Hematopoietic multipotent progenitor cell treated with erythropoietin and hydrocortisone succinate and interleukin-3 and kit ligand, for 4 days (in vitro differentiated cells): ENCODE results near the gene PPBP.
"Not testable (repeated sequence)": the region's sequence is repeated elsewhere in the genome, so short reads cannot be mapped to it uniquely, and the experiment has no call there.

Experiments
- DNase-seq: peaks from one replicate; pipeline ENCODE4 v3.0.0-alpha.2; 2015

Gene PPBP

DNA sequence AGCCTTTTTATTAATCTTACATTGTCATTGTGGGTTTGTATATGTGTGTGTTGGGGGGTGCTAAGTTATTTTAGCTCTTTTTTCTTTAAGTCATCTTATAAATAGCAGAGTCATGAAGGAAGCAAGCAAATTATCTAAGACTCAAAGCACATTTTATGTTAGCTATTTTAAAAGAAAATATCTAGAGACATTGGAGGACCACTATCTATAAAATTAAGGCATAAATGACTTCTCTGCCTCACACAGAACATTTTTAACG, 3.7 kb upstream of the PPBP start:
- DNase-seq = peak; percentile 39

DNA sequence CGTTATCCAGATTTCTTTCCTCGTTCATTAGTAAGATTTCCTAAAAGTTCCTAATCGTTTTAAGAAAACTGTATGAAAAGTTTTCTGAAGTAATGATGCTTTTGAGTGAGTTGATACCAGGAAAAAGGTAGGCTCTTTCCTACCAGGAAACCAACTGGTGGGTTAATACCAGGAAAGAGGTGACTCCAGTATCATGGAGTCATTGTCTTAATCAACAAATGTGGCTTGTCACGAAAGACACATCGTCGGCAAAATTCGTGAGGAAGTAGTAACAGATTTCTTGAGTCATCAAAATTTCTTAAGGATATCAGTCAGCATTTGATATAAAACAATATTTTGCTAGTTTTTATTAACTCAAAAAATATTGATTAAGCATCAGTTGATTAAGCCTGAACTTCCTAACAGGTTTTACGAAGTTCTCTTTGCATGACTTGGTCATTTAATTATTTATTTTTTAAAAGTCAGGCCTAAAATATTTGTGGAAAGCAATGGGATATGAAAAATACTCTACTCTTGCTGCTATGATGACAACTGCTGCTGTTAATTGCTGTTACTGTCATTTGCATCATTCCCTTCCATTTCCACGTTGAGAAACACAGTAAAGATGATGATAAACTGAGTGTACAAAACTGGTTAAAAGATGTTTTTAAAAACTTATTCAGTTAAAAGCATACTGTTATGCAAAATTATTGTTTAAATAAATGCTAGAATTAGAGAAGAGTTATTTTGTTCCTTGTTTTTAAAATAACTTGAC, 3.2 kb upstream of the PPBP start:
- no peak for DNase-seq

DNA sequence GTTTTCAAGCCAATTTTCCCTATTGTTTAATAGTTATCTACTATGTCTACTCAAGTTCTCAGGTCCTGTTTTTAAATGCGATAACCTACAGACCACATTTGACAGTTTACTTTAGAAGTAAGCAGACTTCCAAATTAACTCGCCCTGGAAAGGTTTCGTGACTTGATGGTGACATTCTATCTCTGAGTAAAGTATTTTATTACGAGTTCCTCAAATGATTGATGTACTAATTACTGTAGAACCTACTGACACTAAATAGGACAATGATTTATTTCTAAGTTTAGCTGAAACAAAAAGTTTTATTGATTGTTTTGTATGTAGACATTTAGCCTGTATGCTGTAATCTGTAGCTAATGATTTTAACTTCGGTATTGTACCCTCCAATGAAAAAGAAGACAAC, 1.9 kb upstream of the PPBP start:
- no peak for DNase-seq

DNA sequence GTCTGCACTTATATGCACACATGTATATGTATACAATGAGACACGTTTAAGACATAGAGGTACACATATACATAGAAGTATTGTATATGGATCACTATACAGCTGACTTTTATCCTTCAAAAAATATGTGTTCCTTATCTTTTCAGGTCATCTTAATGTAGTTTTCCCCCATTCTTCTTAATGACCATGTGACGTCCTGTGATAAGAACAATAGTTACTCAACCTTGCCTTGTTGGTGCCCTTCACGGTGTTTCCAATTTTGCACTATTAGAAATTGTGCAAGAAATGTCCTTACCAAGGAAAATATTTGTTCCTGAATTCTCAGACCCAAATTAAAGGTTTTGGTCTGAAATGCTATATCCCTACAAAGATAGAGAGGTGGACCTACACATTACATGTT, 1.0 kb upstream of the PPBP start:
- DNase-seq = no peak

DNA sequence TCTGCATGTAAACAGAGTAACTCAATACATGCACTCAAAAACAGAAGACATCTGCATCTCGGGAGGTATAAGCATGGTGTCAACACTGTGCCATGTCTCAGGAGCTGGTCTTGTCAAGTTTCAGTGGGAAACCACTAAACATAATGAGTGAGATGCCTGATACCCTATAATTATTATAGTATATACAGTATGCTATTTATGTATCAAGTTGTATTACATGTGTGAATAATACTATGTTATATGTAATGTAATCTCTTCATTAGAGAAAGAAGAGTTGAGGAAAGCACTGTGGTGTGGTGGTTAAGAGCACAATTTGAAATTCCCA, 2.5 kb downstream of the PPBP start:
- DNase-seq = no peak

DNA sequence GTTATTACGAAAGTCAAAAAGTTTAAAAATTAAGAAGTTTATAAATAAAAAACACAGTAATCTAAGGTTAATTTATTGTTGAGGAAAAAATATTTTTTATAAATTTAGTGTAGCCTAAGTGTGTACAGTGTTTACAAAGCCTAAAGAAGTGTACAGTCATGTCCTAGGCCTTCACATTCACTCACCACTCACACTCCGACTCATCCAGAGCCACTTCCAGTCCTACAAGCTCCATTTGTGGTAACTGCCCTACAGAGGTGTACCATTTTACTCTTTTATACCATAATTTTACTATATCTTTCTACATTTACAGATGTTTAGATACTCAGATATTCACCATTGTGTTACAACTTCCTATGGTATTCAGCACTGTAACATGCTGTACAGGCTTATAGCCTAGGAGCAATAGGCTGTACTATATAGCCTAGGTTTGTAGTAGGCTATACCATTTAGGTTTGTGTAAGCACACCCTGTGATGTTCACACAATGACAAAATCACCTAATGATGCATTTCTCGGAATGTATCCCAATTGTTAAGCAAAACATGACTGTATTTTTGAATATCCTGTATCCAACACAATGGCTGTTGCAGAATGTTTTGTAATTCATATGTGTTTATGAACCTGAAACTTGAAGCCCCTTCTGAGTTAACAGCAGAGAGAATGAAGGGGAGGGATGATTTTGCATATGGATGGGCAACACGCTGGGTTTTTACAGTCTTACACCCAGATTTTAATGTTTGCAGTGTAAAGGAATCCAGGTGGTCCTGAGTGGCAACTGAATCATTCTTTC, 3.1 kb downstream of the PPBP start:
- DNase-seq = no peak

DNA sequence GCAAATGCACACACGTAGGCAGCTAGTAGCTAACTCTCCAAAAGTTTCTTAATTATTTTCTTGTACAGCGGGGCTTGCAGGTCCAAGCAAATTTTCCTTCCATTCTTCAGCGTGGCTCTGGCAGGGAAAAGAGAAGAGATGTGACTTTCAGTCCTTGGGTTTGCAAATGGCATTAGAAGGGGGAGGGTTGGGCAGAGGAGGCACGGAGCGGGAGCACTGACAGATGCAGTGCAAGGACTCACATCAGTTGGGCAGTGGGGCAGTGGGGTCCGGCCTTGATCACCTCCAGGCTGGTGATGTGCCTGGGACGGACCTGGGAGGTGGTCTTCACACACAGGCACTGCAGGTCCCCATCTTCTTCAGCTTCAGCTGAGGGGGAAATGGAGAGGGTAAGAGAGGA, 6.8 kb downstream of the PPBP start:
- DNase-seq = not testable (repeated sequence)

DNA sequence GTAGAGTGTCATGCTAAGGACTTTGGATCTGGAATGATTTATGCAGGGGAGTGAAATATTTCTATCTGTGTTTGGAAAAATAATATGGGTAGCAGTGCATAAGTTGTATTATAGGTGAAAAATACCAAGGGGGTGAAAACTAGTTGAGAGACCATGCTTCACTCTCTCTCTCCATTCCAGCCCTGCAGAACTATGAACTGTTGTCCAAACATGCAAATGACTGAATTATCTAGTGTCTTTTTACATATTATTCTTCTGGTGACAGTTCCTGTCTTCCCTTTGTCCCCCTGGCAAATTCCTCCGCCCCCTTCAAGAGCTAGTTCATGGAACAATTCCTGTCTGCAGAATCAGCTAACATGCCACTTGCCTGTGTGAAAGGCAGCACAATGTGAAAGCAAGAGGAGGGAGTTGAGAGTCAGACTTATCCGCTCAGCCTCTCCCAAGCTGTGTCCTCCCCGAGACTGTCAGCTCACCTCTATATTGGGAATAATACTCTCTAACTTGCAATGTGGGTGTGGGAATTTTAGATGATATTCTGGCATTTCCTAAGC, 8.5 kb downstream of the PPBP start:
- DNase-seq = no peak

DNA sequence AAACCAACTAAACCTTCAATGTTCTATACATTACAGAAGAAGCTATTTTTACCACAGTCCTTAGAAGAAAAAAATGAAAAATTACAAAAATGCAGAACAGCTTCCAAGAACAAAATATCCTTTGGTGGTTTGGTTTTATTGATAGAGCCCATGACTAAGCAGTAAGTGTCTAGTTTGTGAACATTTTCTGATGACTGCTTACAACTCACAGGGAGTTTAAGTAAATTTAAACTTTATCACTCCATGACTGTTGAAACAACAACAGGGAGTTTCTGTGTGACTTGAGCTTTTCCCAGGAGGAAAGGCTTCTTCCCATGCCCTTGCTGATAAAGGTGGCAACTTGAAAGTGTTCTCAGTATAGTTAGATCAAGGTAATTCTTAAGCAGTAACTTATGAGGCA, 9.1 kb downstream of the PPBP start:
- DNase-seq = peak; percentile 69

DNA sequence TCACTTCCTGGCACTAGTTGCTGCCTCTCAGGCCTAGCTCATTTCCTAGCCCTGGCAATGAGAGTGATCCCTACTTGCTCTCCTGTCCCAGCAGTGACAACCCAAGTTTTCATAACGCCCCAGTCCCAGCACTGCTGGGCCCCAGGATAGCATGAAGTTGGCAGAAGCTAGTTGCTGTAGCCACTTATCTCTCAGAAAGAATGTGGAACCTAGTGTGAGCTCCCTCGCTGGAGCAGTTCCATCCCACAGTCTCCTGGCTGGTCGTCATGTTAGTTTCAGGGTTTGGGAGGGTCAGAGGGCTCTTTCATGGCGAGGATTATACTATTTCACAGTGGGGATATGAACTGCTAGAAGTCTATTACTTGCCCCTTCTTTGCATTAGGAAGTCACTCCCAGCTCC, 11.3 kb downstream of the PPBP start:
- no peak for DNase-seq

DNA sequence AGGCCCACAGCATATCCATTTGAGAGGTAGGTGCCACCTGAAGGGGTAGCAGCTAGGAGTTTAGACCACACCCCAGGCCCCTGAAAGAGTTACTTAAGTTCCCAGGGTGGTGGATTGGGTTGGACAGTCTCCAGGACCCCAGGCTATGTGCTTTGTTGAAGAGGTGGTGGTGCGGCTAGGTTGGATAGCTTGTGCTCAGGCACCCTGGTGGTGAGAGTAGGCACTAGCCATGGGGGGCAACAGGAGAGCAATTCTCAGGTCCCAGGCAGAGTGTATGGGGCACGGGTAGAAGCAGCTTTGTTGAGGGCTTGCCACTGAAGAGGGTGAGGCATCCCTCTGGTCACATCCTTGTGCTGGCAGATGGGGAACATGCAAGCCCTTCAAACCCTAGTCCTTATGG, 11.8 kb downstream of the PPBP start:
- no peak for DNase-seq

DNA sequence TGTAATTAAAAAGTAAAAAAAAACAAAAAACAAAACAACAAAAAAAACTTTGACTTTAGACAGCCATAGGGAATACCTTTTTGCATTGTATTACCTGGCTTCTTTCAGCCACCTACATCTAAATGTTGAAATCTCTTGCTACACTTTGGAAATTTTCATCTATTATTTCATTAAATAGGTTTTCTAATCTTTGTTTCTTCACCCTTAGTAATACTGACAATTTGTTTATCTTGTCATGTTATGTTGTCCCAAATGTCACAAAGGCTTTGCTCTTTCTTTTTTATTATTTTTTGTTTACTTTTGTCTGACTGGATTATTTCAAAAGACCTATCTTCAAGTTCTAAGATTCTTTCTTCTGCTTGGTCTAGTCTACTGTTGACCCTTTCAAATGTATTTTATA, 13.6 kb downstream of the PPBP start:
- no peak for DNase-seq

DNA sequence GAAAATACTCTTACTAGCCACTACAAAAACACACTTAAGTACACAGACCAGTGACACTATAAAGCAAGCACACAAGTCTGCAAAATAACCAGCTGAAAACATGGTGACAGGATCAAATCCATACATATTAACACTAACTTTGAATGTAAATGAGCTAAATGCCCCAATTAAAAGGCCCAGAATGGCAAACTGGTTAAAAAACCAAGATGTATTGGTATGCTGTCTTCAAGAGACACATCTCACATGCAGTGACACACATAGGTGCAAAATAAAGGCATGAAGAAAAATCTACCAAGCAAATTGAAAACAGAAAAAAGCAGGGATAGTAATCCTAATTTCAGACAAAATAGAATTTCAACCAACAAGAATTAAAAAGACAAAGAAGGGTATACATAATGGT, 17.0 kb downstream of the PPBP start:
- DNase-seq = no peak

DNA sequence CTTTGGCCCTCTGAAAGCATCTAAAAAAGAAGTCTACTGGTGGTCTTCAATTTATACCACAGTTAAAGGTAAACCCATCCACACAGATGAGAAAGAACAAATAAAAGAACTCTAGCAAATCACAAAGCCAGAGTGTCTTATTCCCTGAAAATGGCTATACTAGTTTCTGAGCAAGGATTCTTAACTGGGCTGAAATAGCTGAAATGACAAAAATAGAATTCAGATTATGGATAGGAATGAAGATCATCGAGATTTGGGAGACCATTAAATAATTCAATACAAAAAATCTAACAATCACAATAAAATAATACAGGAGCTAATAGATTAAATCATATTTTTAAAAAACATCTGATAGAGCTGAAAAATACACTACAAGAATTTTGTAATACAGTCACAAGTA, 18.0 kb downstream of the PPBP start:
- DNase-seq = no peak

DNA sequence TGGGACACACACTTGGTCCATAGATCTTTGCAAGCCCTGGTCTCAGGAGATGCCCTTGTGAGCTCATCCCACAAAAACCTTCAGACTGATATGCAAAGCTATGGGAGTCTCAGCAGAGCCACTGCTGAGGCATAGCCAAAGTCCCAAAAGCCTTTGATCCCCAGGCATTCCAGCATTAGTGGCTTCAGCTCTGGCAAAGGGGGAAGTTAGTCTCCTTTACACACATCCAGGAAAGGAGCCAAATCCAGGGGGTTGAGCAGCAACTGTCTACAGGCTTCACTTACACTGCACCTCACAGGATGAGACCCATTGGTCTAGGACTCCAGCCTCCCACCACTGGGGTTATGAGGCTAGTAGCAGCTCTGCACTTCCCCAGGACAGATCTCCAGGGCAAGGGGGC, 20.1 kb downstream of the PPBP start:
- no peak for DNase-seq

DNA sequence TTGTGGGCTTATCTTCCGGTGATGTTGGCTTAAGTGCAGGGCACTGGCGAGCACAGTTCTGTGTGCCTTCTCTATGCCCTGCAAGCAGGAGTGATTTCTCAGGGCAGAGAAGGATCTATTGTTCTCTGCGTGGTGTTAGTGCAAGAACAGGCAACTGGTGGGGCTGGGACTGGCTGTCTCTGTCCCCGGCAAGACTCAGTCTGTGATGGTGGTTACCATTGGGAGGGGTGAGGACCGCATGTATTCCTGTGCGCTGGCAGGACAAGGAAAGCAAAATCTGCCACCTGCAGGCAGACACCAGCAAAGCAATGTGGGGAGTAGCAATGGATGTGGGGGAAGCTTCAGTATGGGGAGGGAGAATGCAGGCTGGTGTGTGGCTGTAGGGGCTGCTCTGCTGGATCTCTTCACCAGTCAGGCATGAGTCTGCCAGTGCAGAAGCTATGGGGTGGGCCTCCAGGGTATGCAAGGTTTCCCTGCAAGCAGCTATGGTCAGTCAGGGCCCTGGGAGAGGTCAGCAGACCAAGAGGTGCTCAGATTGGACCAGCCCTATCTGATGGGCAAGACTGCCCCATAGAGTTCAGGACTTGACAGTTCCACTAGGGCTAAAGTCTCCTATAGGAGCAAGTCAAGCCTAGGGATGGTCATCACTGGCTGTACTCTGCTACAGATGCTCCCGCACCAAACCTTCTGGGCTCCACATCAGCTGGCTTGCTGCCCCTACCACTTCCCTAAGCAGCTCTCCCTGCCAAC, 23.0 kb downstream of the PPBP start:
- DNase-seq = no peak

DNA sequence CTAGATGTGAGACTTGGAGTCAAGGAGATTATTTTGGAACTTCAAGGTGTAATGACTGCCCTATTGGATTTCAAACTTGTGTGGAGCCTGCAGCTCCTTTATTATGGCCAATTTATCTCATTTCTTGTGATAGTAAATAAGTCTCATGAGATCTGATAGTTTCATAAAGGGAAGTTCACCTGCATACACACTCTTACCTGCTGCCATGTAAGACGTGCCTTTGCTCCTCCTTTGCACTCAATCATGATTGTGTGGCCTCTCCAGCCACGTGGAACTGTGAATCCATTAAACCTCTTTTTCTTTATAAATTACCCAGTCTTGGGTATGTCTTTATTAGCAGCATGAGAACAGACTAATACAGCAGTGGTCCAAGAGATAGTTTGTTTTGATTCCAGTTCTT, 25.3 kb downstream of the PPBP start:
- DNase-seq = no peak

DNA sequence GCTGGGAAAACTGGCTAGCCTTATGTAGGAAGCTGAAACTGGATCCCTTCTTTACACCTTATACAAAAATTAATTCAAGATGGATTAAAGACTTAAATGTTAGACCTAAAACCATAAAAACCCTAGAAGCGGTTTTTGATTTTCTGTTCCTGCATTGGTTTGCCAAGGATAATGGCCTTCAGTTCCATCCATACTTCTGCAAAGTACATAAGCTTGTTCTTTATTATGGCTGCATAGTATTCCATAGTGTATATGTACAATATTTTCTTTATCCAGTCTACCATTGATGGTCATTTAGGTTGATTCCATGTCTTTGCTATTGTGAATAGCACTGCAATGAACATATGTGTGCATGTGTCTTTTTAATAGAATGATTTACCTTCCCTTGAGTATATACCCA, 28.9 kb downstream of the PPBP start:
- not testable (repeated sequence) for DNase-seq

DNA sequence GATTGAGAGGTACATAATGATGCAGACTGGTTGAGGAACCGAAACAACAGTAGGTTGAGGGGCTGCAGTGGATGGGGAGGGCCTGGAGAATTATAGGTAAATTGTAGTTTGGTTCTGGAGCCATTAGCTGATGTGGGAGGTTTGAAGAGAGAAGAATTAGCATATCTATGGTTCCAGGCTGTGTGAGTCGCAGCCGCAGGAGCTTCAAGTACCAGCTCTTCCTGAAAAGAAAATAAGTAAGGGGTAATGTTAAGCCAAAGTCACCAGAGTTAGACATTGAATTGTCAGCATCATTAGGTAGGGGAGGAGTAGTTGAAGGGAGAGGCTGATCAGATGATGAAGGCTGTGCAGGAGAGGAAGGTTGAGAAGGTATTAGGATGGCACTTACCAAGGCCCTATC, 35.6 kb downstream of the PPBP start:
- DNase-seq = no peak

DNA sequence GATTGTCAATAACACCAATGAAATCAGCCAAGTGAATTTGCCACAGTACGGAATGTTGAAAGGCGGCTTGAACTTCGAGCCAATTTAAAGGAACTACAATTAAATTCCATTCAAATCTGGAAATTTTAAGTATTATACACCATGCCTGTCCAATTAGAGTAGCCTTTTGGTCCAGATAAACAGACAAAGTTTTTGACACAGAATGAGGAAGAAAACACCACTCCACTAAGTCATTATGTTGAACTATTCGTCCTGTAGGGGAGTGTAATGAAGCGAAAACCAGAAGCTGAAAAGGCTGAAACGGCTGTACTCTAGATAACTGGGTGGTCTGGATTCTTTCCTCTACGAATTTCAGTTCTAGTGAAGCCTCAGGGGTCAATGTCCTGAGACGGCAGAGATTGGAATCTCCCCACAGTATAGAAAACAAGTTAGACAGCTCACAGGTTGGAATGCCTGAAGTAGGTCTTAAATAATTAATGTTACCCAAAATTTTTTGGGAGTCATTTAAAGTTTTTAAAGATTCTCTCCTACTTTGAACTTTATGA, 37.5 kb downstream of the PPBP start:
- DNase-seq = not testable (repeated sequence)

DNA sequence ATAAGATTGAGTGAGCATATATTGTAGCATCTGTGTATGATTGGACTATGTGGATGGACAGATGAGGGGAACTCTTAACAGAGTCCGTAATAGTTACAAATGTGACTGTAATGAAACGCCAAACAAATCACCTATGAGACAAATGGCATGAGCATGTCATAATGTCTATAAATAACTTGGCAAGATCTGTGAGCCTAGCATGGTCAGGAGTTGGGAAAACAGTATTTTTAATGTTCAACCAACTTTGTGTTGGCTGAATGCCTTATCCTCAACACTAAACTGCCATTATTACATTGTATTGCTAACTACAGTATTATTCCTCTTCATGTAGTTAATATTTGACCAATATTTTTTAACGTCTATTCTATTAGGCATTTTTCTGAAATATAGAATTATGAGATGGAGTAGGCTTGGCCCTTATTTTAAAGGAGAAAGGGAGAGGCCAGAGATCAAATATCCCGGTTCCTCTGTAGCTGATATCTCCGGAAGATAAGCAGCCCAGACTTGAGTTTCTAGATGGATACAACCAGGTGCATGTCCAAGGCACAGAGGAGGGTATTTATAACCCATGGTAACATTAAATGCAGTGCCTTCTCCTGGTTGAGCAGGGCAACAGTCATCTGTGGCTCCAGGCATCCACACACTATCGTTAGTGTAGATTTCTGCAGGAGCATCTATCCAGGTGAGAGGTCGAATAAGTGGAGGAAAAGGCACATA, 38.8 kb downstream of the PPBP start:
- DNase-seq = no peak

DNA sequence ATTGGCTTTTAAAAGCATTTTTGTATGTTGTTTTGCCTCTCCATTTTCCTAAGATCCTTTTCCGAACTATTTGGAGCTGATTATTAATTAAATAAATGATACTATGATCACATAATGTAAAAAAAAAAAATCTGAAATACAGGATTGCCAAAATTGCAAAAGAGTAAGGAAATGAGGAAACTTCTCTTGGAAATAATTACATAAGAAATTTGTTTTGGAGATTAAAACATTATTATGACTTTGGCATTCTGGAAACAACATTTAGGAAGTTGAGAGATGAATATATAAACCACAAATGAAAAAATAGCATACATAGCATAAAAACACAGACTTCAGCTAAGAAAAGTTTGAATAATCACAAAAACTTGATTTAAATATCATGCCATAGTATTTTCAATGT, 39.7 kb downstream of the PPBP start:
- DNase-seq = no peak
